Measurements from ENCODE around the gene PIWIL4.

GRCh38 chr11:94623120-94623735, 56.1 kb downstream of the PIWIL4 start:
- no peak for TF ChIP-seq ELF4 (IDR thresholded peaks at IDR 0.05)
- no peak for TF ChIP-seq SUZ12 (IDR thresholded peaks at IDR 0.05)
- TF ChIP-seq SP1 (IDR thresholded peaks at IDR 0.05), result no peak
- TF ChIP-seq FOXM1 (IDR thresholded peaks at IDR 0.05; ENCODE audit: borderline replicate concordance), result no peak
- no peak for TF ChIP-seq LEF1 (IDR thresholded peaks at IDR 0.05; ENCODE audit: borderline replicate concordance)
- no peak for TF ChIP-seq FOXA1 (IDR thresholded peaks at IDR 0.05)
- TF ChIP-seq CTBP1 (IDR thresholded peaks at IDR 0.05; ENCODE audit: borderline replicate concordance), result no peak
- TF ChIP-seq BHLHE40 (IDR thresholded peaks at IDR 0.05; ENCODE audit: borderline replicate concordance), result no peak
- no peak for TF ChIP-seq NFRKB (IDR thresholded peaks at IDR 0.05)
- no peak for TF ChIP-seq ZNF384 (IDR thresholded peaks at IDR 0.05)
- TF ChIP-seq TARDBP (IDR thresholded peaks at IDR 0.05), result no peak

Data from HEK293T (cell line).